HFF-Myc (cell line): ENCODE results near the gene RAB33A.
A peak's percentile ranks its signal among the peaks of the same experiment; 100 is the strongest.

Experiments used
- DNase-seq: peaks from one replicate; pipeline ENCODE4 v3.0.0-alpha.2; 2011; ENCODE audit warnings: low read depth; ENCODE audit errors: extremely low read depth
- H3K4me3 ChIP-seq: replicated peaks from 2 replicates; pipeline ENCODE4 v1.5.1; 2011; ENCODE audit warnings: low read depth, mild to moderate bottlenecking, control low read depth, low read length
- CTCF ChIP-seq: IDR thresholded peaks from 2 replicates; pipeline ENCODE4 v1.5.1; 2012; ENCODE audit warnings: mild to moderate bottlenecking, low read depth, low read length, control low read depth; ENCODE audit errors: missing control alignments

Gene RAB33A

GRCh38 chrX:130162094-130162735 is 9.5 kb upstream of the RAB33A start:
- DNase-seq: no peak
- H3K4me3 ChIP-seq: no peak overlapping the region
- TF ChIP-seq CTCF: no peak

GRCh38 chrX:130163398-130163797 is 8.4 kb upstream of the RAB33A start:
- DNase-seq: no peak
- H3K4me3 ChIP-seq: no peak overlapping the region
- TF ChIP-seq CTCF: no peak

- no peak for DNase-seq
- H3K4me3 ChIP-seq: peak overlapping the region; percentile 56
- TF ChIP-seq CTCF: no peak
Observed at GRCh38 chrX:130165181-130165702, 6.5 kb upstream of the RAB33A start.

GRCh38 chrX:130165703-130166502 is 5.9 kb upstream of the RAB33A start, which contains the start of gene AIFM1:
AIFM1 (minus strand) TSS chrX:130165841; CDS start chrX:130165656, 185 bp downstream.
- DNase-seq: peak; percentile 83
- TF ChIP-seq CTCF: no peak

GRCh38 chrX:130166503-130166777 is 5.3 kb upstream of the RAB33A start:
- no peak for DNase-seq
- TF ChIP-seq CTCF: no peak
- H3K4me3 ChIP-seq: peak overlapping the region; percentile 56

More at GRCh38 chrX:130165703-130166502, 5.9 kb upstream of the RAB33A start, which contains the start of gene AIFM1:
- H3K4me3 ChIP-seq: peak within 1 kb of the TSS; percentile 56

GRCh38 chrX:130167040-130167439 is 4.7 kb upstream of the RAB33A start:
- H3K4me3 ChIP-seq: peak overlapping the region; percentile 56
- no peak for DNase-seq
- no peak for TF ChIP-seq CTCF
